DOHH2 (cell line): Measurements from ENCODE around the gene NT5DC3.
A peak's percentile ranks its signal among the peaks of the same experiment; 100 is the strongest.

ENCODE experiments used
- H3F3A ChIP-seq: fragments of 200-600 bp; sonication (generic), shearing (Covaris generic); 2 replicates; pipeline ENCODE4 v1.6.0; 2016; ENCODE audit warnings: antibody characterized with exemption, mild to moderate bottlenecking; ENCODE audit not compliant: control insufficient read depth, insufficient read depth
- H3K27ac ChIP-seq: fragments of 200-600 bp; sonication (generic); 2 replicates; pipeline ENCODE4 v1.5.1; 2014; ENCODE audit warnings: low read depth, mild to moderate bottlenecking, low read length, moderate library complexity
- H3K27me3 ChIP-seq: fragments of 200-600 bp; sonication (generic); 2 replicates; pipeline ENCODE4 v1.6.1; 2014; ENCODE audit warnings: mild to moderate bottlenecking, low read length, mixed read lengths; ENCODE audit not compliant: control insufficient read depth
- H3K36me3 ChIP-seq: fragments of 200-600 bp; sonication (generic); 2 replicates; pipeline ENCODE4 v1.6.1; 2014; ENCODE audit warnings: mild to moderate bottlenecking, low read length, moderate library complexity, mixed read lengths; ENCODE audit not compliant: control insufficient read depth
- H3K4me1 ChIP-seq: fragments of 200-600 bp; sonication (generic); 2 replicates; pipeline ENCODE4 v1.6.1; 2014; ENCODE audit warnings: mild to moderate bottlenecking, low read length, mixed read lengths; ENCODE audit not compliant: control insufficient read depth
- H3K4me2 ChIP-seq: fragments of 200-600 bp; sonication (generic); 2 replicates; pipeline ENCODE4 v1.6.0; 2014; ENCODE audit warnings: mild to moderate bottlenecking, low read length, moderate library complexity
- H3K4me3 ChIP-seq: fragments of 200-600 bp; sonication (generic); 2 replicates; pipeline ENCODE4 v1.5.1; 2014; ENCODE audit warnings: mild to moderate bottlenecking, low read length, mixed read lengths
- H3K79me2 ChIP-seq: fragments of 200-600 bp; sonication (generic); 2 replicates; pipeline ENCODE4 v1.6.1; 2014; ENCODE audit warnings: mild to moderate bottlenecking, low read length, mixed read lengths; ENCODE audit not compliant: control insufficient read depth
- H3K9me2 ChIP-seq: fragments of 200-600 bp; sonication (generic); replicated peaks from 2 replicates; pipeline ENCODE4 v1.6.1; 2014; ENCODE audit warnings: mild to moderate bottlenecking, low read length, mixed read lengths; ENCODE audit not compliant: control insufficient read depth
- H3K9me3 ChIP-seq: fragments of 200-600 bp; sonication (generic); 2 replicates; pipeline ENCODE4 v1.6.1; 2014; ENCODE audit warnings: antibody characterized with exemption, low read length, mixed read lengths; ENCODE audit not compliant: control insufficient read depth, insufficient read depth
- H4K20me1 ChIP-seq: fragments of 200-600 bp; sonication (generic); 2 replicates; pipeline ENCODE4 v1.6.0; 2014; ENCODE audit warnings: low read depth, mild to moderate bottlenecking, antibody characterized with exemption, low read length, moderate library complexity; ENCODE audit not compliant: control insufficient read depth, insufficient read depth
- CTCF ChIP-seq: fragments of 200-600 bp; sonication (generic); IDR thresholded peaks from one replicate; pipeline ENCODE4 v1.5.1; 2014; ENCODE audit warnings: antibody characterized with exemption, mild to moderate bottlenecking, low read depth, low read length; ENCODE audit not compliant: poor library complexity, severe bottlenecking
- EZH2phosphoT487 ChIP-seq: fragments of 200-600 bp; sonication (generic); IDR thresholded peaks from 2 replicates; pipeline ENCODE4 v1.6.1; 2017; ENCODE audit warnings: borderline replicate concordance, mild to moderate bottlenecking, antibody characterized with exemption, low read length, moderate library complexity, mixed read lengths

NT5DC3 gene

DNA sequence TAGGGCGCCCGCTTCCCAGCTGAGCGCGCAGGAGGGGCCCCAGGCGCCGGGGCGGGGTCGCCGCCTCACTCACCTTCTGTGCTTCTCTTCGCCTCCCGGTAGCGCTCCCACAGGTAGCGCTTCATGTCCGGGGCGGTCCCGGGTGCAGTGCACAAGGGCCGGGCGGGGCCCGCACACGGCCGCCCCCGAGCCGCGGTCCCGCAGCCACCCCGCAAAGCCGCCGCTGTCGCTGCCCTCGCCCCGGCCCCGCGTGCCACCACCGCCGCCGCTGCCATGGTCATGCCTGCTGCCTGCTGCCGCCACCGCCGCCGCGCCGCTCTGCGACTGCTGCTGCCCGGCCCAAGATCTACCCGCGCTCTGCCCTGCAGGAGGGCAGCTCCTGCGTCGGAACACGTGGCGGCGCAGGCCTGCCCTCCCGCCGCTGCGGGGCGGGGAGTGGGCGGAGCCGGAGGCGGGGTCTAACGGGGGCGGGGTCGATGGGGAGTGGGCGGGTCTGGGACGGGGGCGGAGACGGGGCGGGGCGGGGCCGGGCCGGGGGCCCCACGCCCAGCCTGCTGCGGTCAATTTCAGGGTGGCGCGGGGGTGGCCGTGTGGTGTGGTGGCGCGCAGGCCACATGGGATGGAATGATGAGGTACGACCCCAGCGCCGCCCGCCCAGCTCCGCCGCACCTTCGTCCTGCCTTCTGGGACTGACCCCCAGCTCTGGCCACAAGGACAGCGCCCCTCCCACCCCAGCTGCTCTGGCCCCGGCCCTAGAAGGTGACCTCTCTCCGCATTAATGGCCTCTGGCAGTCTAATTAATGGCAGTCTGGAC is at the start of gene NT5DC3:
TSS of gene NT5DC3 (minus strand) at position 359 of the 814 bp plus-strand sequence. CDS start at position 281, 78 bp downstream.
- no peaks in the 10 kb centered on the region for H3K36me3 ChIP-seq
- TF ChIP-seq CTCF (no peak), EZH2phosphoT487 (no peak; the same call in 1 of the 2 replicates)
- H3K4me3 ChIP-seq = peak within 1 kb of the TSS; percentile 86
- H4K20me1 ChIP-seq = no peaks in the 10 kb centered on the region
- H3K4me2 ChIP-seq = peak within 1 kb of the TSS; percentile 83
- peaks cover 14% of the 10 kb centered on the region for H3K4me1 ChIP-seq
- H3K27ac ChIP-seq = no peak within 1 kb of the TSS
- no peaks in the 10 kb centered on the region for H3K9me3 ChIP-seq
- no peaks in the 10 kb centered on the region for H3K9me2 ChIP-seq
- no peaks in the 10 kb centered on the region for H3F3A ChIP-seq
- H3K79me2 ChIP-seq = peaks cover 16% of the 10 kb centered on the region
- peaks cover 8% of the 10 kb centered on the region; the same call in 1 of the 2 replicates for H3K27me3 ChIP-seq

DNA sequence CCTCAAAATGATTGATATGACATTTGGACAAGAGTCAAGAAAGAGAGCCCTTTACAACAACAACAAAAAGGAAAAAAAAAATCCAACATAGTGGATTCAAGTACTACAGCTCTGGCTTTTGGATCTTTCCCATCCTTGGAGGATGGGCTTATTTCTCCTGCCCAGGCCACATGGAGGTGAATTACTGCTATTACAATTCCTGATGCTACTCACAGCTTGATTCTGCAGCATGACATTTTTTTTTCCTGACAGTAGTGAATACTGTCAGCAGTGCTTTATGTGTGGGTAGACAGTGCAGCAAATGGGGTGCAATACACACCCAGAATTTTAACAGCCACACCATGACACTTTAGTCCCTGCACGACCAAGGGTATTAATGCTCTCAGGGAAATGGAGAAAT is 46.7 kb upstream of the NT5DC3 start:
- Histone ChIP-seq H3K4me3 (no peak overlapping the region), H4K20me1 (no peaks in the 10 kb centered on the region), H3K27ac (no peak overlapping the region), H3K9me3 (no peaks in the 10 kb centered on the region), H3K9me2 (no peaks in the 10 kb centered on the region), H3K79me2 (no peaks in the 10 kb centered on the region), H3K36me3 (no peaks in the 10 kb centered on the region), H3K4me1 (no peaks in the 10 kb centered on the region), H3F3A (no peaks in the 10 kb centered on the region), H3K4me2 (no peak overlapping the region), H3K27me3 (no peaks in the 10 kb centered on the region)
- TF ChIP-seq CTCF (no peak), EZH2phosphoT487 (no peak)

DNA sequence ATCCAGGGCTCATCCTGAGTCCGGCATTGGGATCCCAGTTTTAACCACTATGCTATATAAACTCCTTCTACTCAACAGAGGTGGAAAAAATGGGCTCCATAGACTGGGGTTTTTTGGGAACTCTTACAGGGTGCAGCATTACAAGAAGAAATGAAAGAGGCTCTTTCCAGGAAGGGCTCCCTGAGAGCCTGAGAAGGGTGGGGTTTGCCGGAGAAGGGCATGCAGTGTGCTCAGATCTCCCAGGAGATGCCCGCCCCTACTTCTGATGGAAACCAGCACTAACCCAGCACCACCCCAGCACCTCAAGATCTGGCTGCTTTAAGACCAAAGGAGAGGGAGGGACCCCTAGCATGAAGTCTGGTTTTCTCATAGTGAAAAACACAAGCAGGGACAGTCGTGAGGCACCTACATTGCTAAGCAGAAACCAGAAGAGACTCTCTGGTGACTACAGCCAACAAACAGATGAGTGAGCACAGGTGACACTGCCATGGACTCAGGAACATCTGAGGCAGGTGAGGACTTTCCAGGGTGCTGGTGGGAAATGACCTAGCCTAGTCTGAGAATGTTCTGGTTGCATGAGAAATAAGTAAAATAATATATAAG is 45.3 kb upstream of the NT5DC3 start:
- Histone ChIP-seq H3K4me1 (peaks cover 3% of the 10 kb centered on the region), H3K4me3 (no peak overlapping the region), H3K36me3 (no peaks in the 10 kb centered on the region), H3K27ac (no peak overlapping the region), H3K4me2 (no peak overlapping the region), H3F3A (no peaks in the 10 kb centered on the region), H3K9me3 (no peaks in the 10 kb centered on the region), H4K20me1 (no peaks in the 10 kb centered on the region), H3K9me2 (no peaks in the 10 kb centered on the region), H3K27me3 (no peaks in the 10 kb centered on the region), H3K79me2 (no peaks in the 10 kb centered on the region)
- no peak for TF ChIP-seq CTCF
- TF ChIP-seq EZH2phosphoT487 = no peak
